Astrocyte of the cerebellum (primary cell): ENCODE data around the gene PSMG3.
"Not testable (repeated sequence)": the region's sequence is repeated elsewhere in the genome, so short reads cannot be mapped to it uniquely, and the experiment has no call there.

Source experiments
- DNase-seq: peaks from one replicate; pipeline ENCODE4 v3.0.0-alpha.2; 2011; ENCODE audit warnings: low read depth
- H3K4me3 ChIP-seq: 2 replicates; pipeline ENCODE4 v1.5.1; 2011; ENCODE audit warnings: mild to moderate bottlenecking, low read depth, low read length, moderate library complexity
- CTCF ChIP-seq: IDR thresholded peaks from 2 replicates; pipeline ENCODE4 v1.5.1; 2012; ENCODE audit warnings: low read length, low read depth, moderate library complexity, mild to moderate bottlenecking; ENCODE audit errors: missing control alignments
- in situ Hi-C: cut with HindIII; loops from 2 replicates; pipeline ENCODE4 v1.10.0; 2017; ENCODE audit warnings: low sequenced_read_pairs

Gene PSMG3

GRCh38 chr7:1526271-1526754 lies 43.5 kb downstream of the PSMG3 start:
- no peak for DNase-seq
- no peak for TF ChIP-seq CTCF
- no peak overlapping the region for H3K4me3 ChIP-seq
- in situ Hi-C loops: no loop called here

GRCh38 chr7:1525409-1525808 lies 44.4 kb downstream of the PSMG3 start:
- DNase-seq: no peak
- TF ChIP-seq CTCF: no peak
- in situ Hi-C loops: no loop called here
- H3K4me3 ChIP-seq: no peak overlapping the region

GRCh38 chr7:1523844-1524243 lies 46.0 kb downstream of the PSMG3 start:
- H3K4me3 ChIP-seq: no peak overlapping the region
- no peak for DNase-seq
- no peak for TF ChIP-seq CTCF
- in situ Hi-C loops: no loop called here

- TF ChIP-seq CTCF: no peak
- no peak overlapping the region for H3K4me3 ChIP-seq
- in situ Hi-C loops: no loop called here
- DNase-seq: no peak
Measured at GRCh38 chr7:1523208-1523607, 46.6 kb downstream of the PSMG3 start.

- TF ChIP-seq CTCF: no peak
- DNase-seq: no peak
- in situ Hi-C loops: no loop called here
- no peak overlapping the region for H3K4me3 ChIP-seq
Measured at GRCh38 chr7:1521456-1521855, 48.4 kb downstream of the PSMG3 start.

GRCh38 chr7:1520539-1521234 lies 49.1 kb downstream of the PSMG3 start:
- no peak for TF ChIP-seq CTCF
- DNase-seq: peak; percentile 67
- H3K4me3 ChIP-seq: no peak overlapping the region
- in situ Hi-C loops: no loop called here

GRCh38 chr7:1519322-1519922 lies 50.4 kb downstream of the PSMG3 start:
- in situ Hi-C loops, H3K4me3 ChIP-seq, DNase-seq: not testable (repeated sequence)
